Right cardiac atrium (tissue), 5 donors: ENCODE data around the gene WDR72. TPM values are rescaled to one million over a fixed set of nuclear protein-coding genes. Genes with fewer than 3 reads are reported as not detected.
"Not testable (repeated sequence)": the region's sequence is repeated elsewhere in the genome, so short reads cannot be mapped to it uniquely, and the experiment has no call there.

Source experiments
- ATAC-seq, 2 donors: fragments of 200-7000 bp; cut with Tn5 transposase; one replicate each; pipeline versions ENCODE4 v1.8.0 to v1.9.1; 2020; ENCODE audit warnings: moderate library complexity in 2 of 2, mild to moderate bottlenecking in 1 of 2
- DNase-seq, 3 donors: peaks; one replicate each; pipeline ENCODE4 v3.0.0-alpha.2; 2020
- H3K27ac ChIP-seq: one replicate; pipeline ENCODE4 v1.5.1; 2013; ENCODE audit warnings: mild to moderate bottlenecking, low read length, control low read depth, moderate library complexity
- H3K27me3 ChIP-seq: one replicate; pipeline ENCODE4 v1.6.1; 2013; ENCODE audit not compliant: control insufficient read depth, insufficient read depth
- H3K4me1 ChIP-seq: one replicate; pipeline ENCODE4 v1.6.1; 2013; ENCODE audit warnings: low read length; ENCODE audit not compliant: control insufficient read depth, insufficient read depth
- H3K4me3 ChIP-seq: one replicate; pipeline ENCODE4 v1.5.1; 2013; ENCODE audit warnings: low read length, control low read depth
- H3K9me3 ChIP-seq: one replicate; pipeline ENCODE4 v1.6.1; 2013; ENCODE audit warnings: low read length; ENCODE audit not compliant: control insufficient read depth
- WGBS: extraction: QIAGEN DNeasy Blood & Tissue Kit; methylation state at CpG from one replicate; pipeline ENCODE4 v1.1.7; 2013; 5-methylcytosine and 5-hydroxymethylcytosine counted together
- intact Hi-C, 4 donors: fragments of 100-400 bp; cut with DNase I; formaldehyde crosslinking; loops; one replicate each; pipeline versions ENCODE4 v1.11.0 to v1.14.0; 2022 to 2023
- polyA plus RNA-seq: library from polyadenylated mRNA; stranded (reverse); fragments of 200-250 nt; gene quantifications from one replicate; pipeline ENCODE4 v1.2.3, GENCODE V29; 2013
- total RNA-seq, 4 donors: library from RNA; stranded (reverse); fragmentation: NEBNext Ultra II Directional; extraction: Animal tissue kit (Norgen Biotek cat#: 25700); gene quantifications; one replicate each; pipeline ENCODE4 v1.2.1, GENCODE V29; 2021
- donor health status: healthy with polysubstance abuse.
- donor health status: DM: no; HTN: yes; CAD: no.
- donor health status: DM: no; HTN: no; CAD: no.
- donor health status: DM: no; HTN: yes; CAD: no; lungs with severe emphysema.
- donor health status: DM: yes; HTN: yes; CAD: no.

Gene WDR72
- total and polyA plus RNA-seq, 5 donors = 0.05 to 0.31 (median 0.12) TPM

GRCh38 chr15:53563627-53564026, 195.8 kb downstream of the WDR72 start:
- no peaks in the 10 kb centered on the region for H3K4me1 ChIP-seq
- no peak overlapping the region for H3K27ac ChIP-seq
- H3K9me3 ChIP-seq = no peaks in the 10 kb centered on the region
- ATAC-seq = no peak
- intact Hi-C loops = no loop called here
- WGBS = 68% methylated on average over 4 of the region's 4 CpGs
- H3K4me3 ChIP-seq = no peak overlapping the region
- DNase-seq = no peak
- H3K27me3 ChIP-seq = no peaks in the 10 kb centered on the region

- Histone ChIP-seq H3K9me3 (no peaks in the 10 kb centered on the region), H3K4me3 (no peak overlapping the region), H3K27ac (no peak overlapping the region), H3K4me1 (no peaks in the 10 kb centered on the region), H3K27me3 (no peaks in the 10 kb centered on the region)
- DNase-seq (no peak), ATAC-seq (no peak)
- 51% methylated on average over 7 of the region's 7 CpGs for WGBS
- intact Hi-C loops = loop anchor here in 1 of 4 donors (10.0 kb wide), 1 partner anchor 65 kb away; no protein-coding TSS in a partner anchor
Observed at GRCh38 chr15:53559364-53560277, 199.8 kb downstream of the WDR72 start.

GRCh38 chr15:53558384-53558783, 201.1 kb downstream of the WDR72 start:
- no peak for ATAC-seq

GRCh38 chr15:53555226-53555625, 204.2 kb downstream of the WDR72 start:
- WGBS = 44% methylated on average over 7 of the region's 7 CpGs
- no peak for DNase-seq
- Histone ChIP-seq H3K9me3 (no peaks in the 10 kb centered on the region), H3K4me1 (no peaks in the 10 kb centered on the region), H3K27me3 (no peaks in the 10 kb centered on the region), H3K27ac (no peak overlapping the region), H3K4me3 (no peak overlapping the region)
- no peak for ATAC-seq
- intact Hi-C loops = loop anchor here in 1 of 4 donors (10.0 kb wide), 1 partner anchor 60 kb away; no protein-coding TSS in a partner anchor

More at GRCh38 chr15:53558384-53558783, 201.1 kb downstream of the WDR72 start:
- Histone ChIP-seq H3K9me3 (no peaks in the 10 kb centered on the region), H3K4me3 (no peak overlapping the region), H3K4me1 (no peaks in the 10 kb centered on the region), H3K27ac (no peak overlapping the region), H3K27me3 (no peaks in the 10 kb centered on the region)
- intact Hi-C loops = loop anchor here in 1 of 4 donors (10.0 kb wide), 1 partner anchor 64 kb away; no protein-coding TSS in a partner anchor
- whole genome bisulfite sequencing = 55% methylated on average over 1 of the region's 1 CpG
- DNase-seq = no peak

GRCh38 chr15:53549697-53550305, 209.7 kb downstream of the WDR72 start:
- H3K4me3 ChIP-seq = no peak overlapping the region
- H3K27me3 ChIP-seq = no peaks in the 10 kb centered on the region
- H3K9me3 ChIP-seq = no peaks in the 10 kb centered on the region
- H3K27ac ChIP-seq = no peak overlapping the region
- intact Hi-C loops = loop anchor here in 1 of 4 donors (10.0 kb wide), 1 partner anchor 55 kb away; no protein-coding TSS in a partner anchor
- no peak for DNase-seq
- WGBS = 85% methylated on average over 3 of the region's 3 CpGs
- H3K4me1 ChIP-seq = no peaks in the 10 kb centered on the region
- ATAC-seq = no peak

GRCh38 chr15:53548236-53548635, 211.2 kb downstream of the WDR72 start:
- H3K27ac ChIP-seq = no peak overlapping the region
- ATAC-seq (no peak), DNase-seq (no peak)
- no peaks in the 10 kb centered on the region for H3K9me3 ChIP-seq
- no peaks in the 10 kb centered on the region for H3K27me3 ChIP-seq
- WGBS = 78% methylated on average over 4 of the region's 4 CpGs
- intact Hi-C loops = no loop called here
- no peaks in the 10 kb centered on the region for H3K4me1 ChIP-seq
- H3K4me3 ChIP-seq = no peak overlapping the region

- DNase-seq, H3K9me3 ChIP-seq, intact Hi-C loops, H3K4me1 ChIP-seq, H3K4me3 ChIP-seq, H3K27ac ChIP-seq, H3K27me3 ChIP-seq, ATAC-seq: not testable (repeated sequence)
- 95% methylated on average over 34 of the region's 34 CpGs for WGBS
Observed at GRCh38 chr15:53540626-53541300, 218.7 kb downstream of the WDR72 start.

GRCh38 chr15:53539878-53540277, 219.6 kb downstream of the WDR72 start:
- no peaks in the 10 kb centered on the region for H3K4me1 ChIP-seq
- DNase-seq (no peak), ATAC-seq (no peak)
- H3K9me3 ChIP-seq = no peaks in the 10 kb centered on the region
- H3K27ac ChIP-seq = no peak overlapping the region
- no peaks in the 10 kb centered on the region for H3K27me3 ChIP-seq
- 77% methylated on average over 3 of the region's 3 CpGs for WGBS
- no peak overlapping the region for H3K4me3 ChIP-seq
- intact Hi-C loops = loop anchor here in 1 of 4 donors (10.0 kb wide), 1 partner anchor 55 kb away; no protein-coding TSS in a partner anchor

GRCh38 chr15:53536479-53537120, 222.9 kb downstream of the WDR72 start:
- WGBS = 72% methylated on average over 6 of the region's 6 CpGs
- ATAC-seq (no peak), DNase-seq (no peak)
- Histone ChIP-seq H3K4me1 (no peaks in the 10 kb centered on the region), H3K27ac (no peak overlapping the region), H3K9me3 (no peaks in the 10 kb centered on the region), H3K27me3 (no peaks in the 10 kb centered on the region), H3K4me3 (no peak overlapping the region)
- intact Hi-C loops = loop anchor here in 1 of 4 donors (10.0 kb wide), 1 partner anchor 58 kb away; no protein-coding TSS in a partner anchor

DNA sequence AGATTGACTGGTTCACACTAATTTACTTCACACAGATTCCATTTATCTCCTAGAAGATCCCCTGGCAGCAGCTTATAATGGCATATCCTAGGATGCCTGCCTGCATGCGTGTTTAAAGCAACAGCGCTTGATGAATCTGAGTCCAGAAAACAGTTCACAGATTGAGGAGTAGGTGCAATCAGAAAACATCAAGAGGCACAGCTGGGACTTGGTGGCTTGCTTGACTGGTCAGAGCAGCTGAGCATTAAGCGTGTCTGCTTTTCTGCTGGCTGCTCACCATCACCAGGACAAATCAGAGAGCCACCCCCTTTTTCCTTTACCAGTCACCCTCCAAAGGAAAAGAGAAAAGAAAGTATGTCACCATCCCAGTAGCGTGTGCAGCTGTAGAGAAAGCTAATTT, 223.6 kb downstream of the WDR72 start:
- H3K4me1 ChIP-seq = no peaks in the 10 kb centered on the region
- H3K4me3 ChIP-seq = no peak overlapping the region
- intact Hi-C loops = loop anchor here in 1 of 4 donors (10.0 kb wide), 1 partner anchor 59 kb away; no protein-coding TSS in a partner anchor
- DNase-seq = no peak
- H3K27ac ChIP-seq = no peak overlapping the region
- no peak for ATAC-seq
- 88% methylated on average over 4 of the region's 4 CpGs for WGBS
- H3K9me3 ChIP-seq = no peaks in the 10 kb centered on the region
- no peaks in the 10 kb centered on the region for H3K27me3 ChIP-seq
